A549 (cell line): ENCODE data around the gene DAW1. TPM values are rescaled to one million over a fixed set of nuclear protein-coding genes. Genes with fewer than 3 reads are reported as not detected.

Experiments used
- ATAC-seq, 2 experiments: fragments of 200-7000 bp in 1 of 2; fragments of >200 bp in 1 of 2; cut with Nextera tagmentation in 1 of 2; cut with Tn5 transposase in 1 of 2; 3 replicates each; pipeline versions ENCODE4 v1.8.0 to v1.9.1; 2018 to 2020; ENCODE audit warnings: mild to moderate bottlenecking in 1 of 2, moderate library complexity in 1 of 2
- CTCF ChIA-PET: fragments of 300-600 bp; sonication (Branson Sonifier 250); formaldehyde crosslinking; extraction: SDS; loops from one replicate; lab custom pipeline; 2021; ENCODE audit warnings: antibody characterized with exemption, inconsistent platforms; lab: Yijun Ruan, JAX
- POLR2A ChIA-PET: fragments of 350-600 bp; formaldehyde crosslinking; extraction: SDS; loops from one replicate; lab custom pipeline; 2021; ENCODE audit warnings: antibody characterized with exemption, inconsistent platforms; lab: Yijun Ruan, JAX
- DNase-seq, 2 experiments: peaks; one replicate each; pipeline versions ENCODE4 v3.0.0 to v3.0.0-alpha.2; 2011 to 2016; ENCODE audit warnings: low read depth in 1 of 2, low spot score in 1 of 2
- FAIRE-seq: peaks from 2 replicates; lab custom pipeline; 2011; peaks lifted over from hg19 to GRCh38; lab: Jason Lieb, UNC
- H3K27ac ChIP-seq, 2 experiments: fragments of >200 bp; sonication (Bioruptor Twin); formaldehyde crosslinking; 3 replicates each; pipeline ENCODE4 v1.5.1; 2016 to 2017
- H3K4me1 ChIP-seq: fragments of >200 bp; sonication (Bioruptor Twin); formaldehyde crosslinking; 3 replicates; pipeline ENCODE4 v1.6.1; 2016
- H3K4me2 ChIP-seq: fragments of >200 bp; sonication (Bioruptor Twin); formaldehyde crosslinking; 3 replicates; pipeline ENCODE4 v1.6.1; 2016
- H3K4me3 ChIP-seq: fragments of >200 bp; sonication (Bioruptor Twin); formaldehyde crosslinking; 3 replicates; pipeline ENCODE4 v1.5.1; 2016
- H3K9me3 ChIP-seq: fragments of >200 bp; sonication (Bioruptor Twin); formaldehyde crosslinking; 3 replicates; pipeline ENCODE4 v1.6.1; 2016
- BCL3 ChIP-seq: fragments of >200 bp; sonication (Bioruptor Twin); formaldehyde crosslinking; IDR thresholded peaks from 3 replicates; pipeline ENCODE4 v1.6.1; 2016
- BHLHE40 ChIP-seq: IDR thresholded peaks from 2 replicates; pipeline ENCODE4 v1.6.1; 2012; ENCODE audit warnings: low read depth, low read length, inconsistent platforms
- CHD2 ChIP-seq: fragments of 150-350 bp; IDR thresholded peaks from 2 replicates; pipeline ENCODE4 v1.6.1; 2014; ENCODE audit warnings: low read length; ENCODE audit not compliant: partially characterized antibody
- CHD4 ChIP-seq: fragments of 200-600 bp; sonication (generic); IDR thresholded peaks from 2 replicates; pipeline ENCODE4 v1.6.1; 2016; ENCODE audit warnings: antibody characterized with exemption, mild to moderate bottlenecking, borderline replicate concordance
- CTCF ChIP-seq: fragments of >200 bp; sonication (Bioruptor Twin); formaldehyde crosslinking; IDR thresholded peaks from 3 replicates; pipeline ENCODE4 v1.5.1; 2016
- FOSB ChIP-seq: fragments of 250-450 bp; sonication (Bioruptor Pico); IDR thresholded peaks from 2 replicates; pipeline ENCODE4 v1.5.0; 2020; ENCODE audit warnings: mild to moderate bottlenecking, moderate library complexity
- FOSL2 ChIP-seq, 2 experiments: fragments of 450-650 bp in 1 of 2; fragments of >200 bp in 1 of 2; sonication (Bioruptor Twin) in 1 of 2; formaldehyde crosslinking; IDR thresholded peaks; 2 replicates each; pipeline versions ENCODE4 v1.5.0 to v1.6.1; 2016 to 2020; ENCODE audit warnings: mild to moderate bottlenecking in 1 of 2, moderate library complexity in 1 of 2
- HEYL ChIP-seq: fragments of 250-450 bp; sonication (Bioruptor Pico); IDR thresholded peaks from 2 replicates; pipeline ENCODE4 v1.8.0; 2021; ENCODE audit warnings: mild to moderate bottlenecking, moderate library complexity
- HMGXB4 ChIP-seq: fragments of 250-450 bp; sonication (Bioruptor Pico); IDR thresholded peaks from 2 replicates; pipeline ENCODE4 v1.5.0; 2021; ENCODE audit warnings: mild to moderate bottlenecking, moderate library complexity, borderline replicate concordance
- HOXB5 ChIP-seq: fragments of 250-450 bp; sonication (Bioruptor Pico); IDR thresholded peaks from 2 replicates; pipeline ENCODE4 v1.5.0; 2020; ENCODE audit warnings: mild to moderate bottlenecking, moderate library complexity
- JUN ChIP-seq, 2 experiments: fragments of >200 bp; sonication (Bioruptor Twin); formaldehyde crosslinking; IDR thresholded peaks; 2 replicates in 1 of 2; 3 replicates in 1 of 2; pipeline ENCODE4 v1.6.1; 2016 to 2017
- MAZ ChIP-seq: fragments of 150-350 bp; IDR thresholded peaks from 2 replicates; pipeline ENCODE4 v1.6.1; 2014; ENCODE audit warnings: antibody characterized with exemption, low read depth, low read length, borderline replicate concordance
- NPAS2 ChIP-seq: fragments of 250-450 bp; sonication (Bioruptor Pico); IDR thresholded peaks from 2 replicates; pipeline ENCODE4 v1.8.0; 2022; ENCODE audit warnings: mild to moderate bottlenecking, moderate library complexity, borderline replicate concordance
- PHF8 ChIP-seq: fragments of 200-600 bp; sonication (generic); IDR thresholded peaks from 2 replicates; pipeline ENCODE4 v1.6.1; 2016; ENCODE audit warnings: low read depth, mild to moderate bottlenecking, antibody characterized with exemption, moderate library complexity, borderline replicate concordance
- POLR2A ChIP-seq: IDR thresholded peaks from 2 replicates; pipeline ENCODE4 v1.6.1; 2012; ENCODE audit warnings: mild to moderate bottlenecking, low read length
- POLR2AphosphoS2 ChIP-seq: conservative IDR thresholded peaks from 2 replicates; pipeline ENCODE4 v1.6.1; 2012; ENCODE audit warnings: low read length, improper control_type of control experiment, inconsistent platforms
- RAD21 ChIP-seq, 2 experiments: fragments of >200 bp in 1 of 2; sonication (Bioruptor Twin) in 1 of 2; formaldehyde crosslinking in 1 of 2; IDR thresholded peaks in 1 of 2; conservative IDR thresholded peaks in 1 of 2; 2 replicates in 1 of 2; 3 replicates in 1 of 2; pipeline ENCODE4 v1.6.1; 2012 to 2018; ENCODE audit warnings: inconsistent platforms in 1 of 2
- RCOR1 ChIP-seq: fragments of 150-350 bp; IDR thresholded peaks from 2 replicates; pipeline ENCODE4 v1.6.1; 2014; ENCODE audit warnings: antibody characterized with exemption, low read length, low read depth
- RNF2 ChIP-seq: fragments of 200-600 bp; sonication (generic); IDR thresholded peaks from 2 replicates; pipeline ENCODE4 v1.6.1; 2016; ENCODE audit warnings: low read depth, mild to moderate bottlenecking, antibody characterized with exemption, moderate library complexity, borderline replicate concordance
- SMC3 ChIP-seq: fragments of >200 bp; sonication (Bioruptor Twin); formaldehyde crosslinking; IDR thresholded peaks from 3 replicates; pipeline ENCODE4 v1.6.1; 2018; ENCODE audit warnings: inconsistent platforms
- TFCP2L1 ChIP-seq: fragments of 250-450 bp; sonication (Bioruptor Pico); IDR thresholded peaks from 2 replicates; pipeline ENCODE4 v1.5.0; 2021; ENCODE audit warnings: mild to moderate bottlenecking
- ZC3H11A ChIP-seq: fragments of 450-650 bp; IDR thresholded peaks from 2 replicates; pipeline ENCODE4 v1.6.1; 2014; ENCODE audit warnings: antibody characterized with exemption, mild to moderate bottlenecking
- WGBS: methylation state at CpG from one replicate; pipeline ENCODE4 v1.1.6; 2017; ENCODE audit errors: missing lambda C conversion rate; 5-methylcytosine and 5-hydroxymethylcytosine counted together
- polyA plus RNA-seq, 4 experiments: library from polyadenylated mRNA; depleted of rRNA in 3 of 4; stranded (reverse); fragments of >200 nt; fragmentation: RNase III in 1 of 4; extraction: RNeasy Plus Mini Kit Qiagen cat#74134 plus additional on column Dnase treatment in 1 of 4; gene quantifications; 2 replicates in 3 of 4; 3 replicates in 1 of 4; pipeline ENCODE4 v1.2.3, GENCODE V29; 2011 to 2017

Gene DAW1
- polyA plus RNA-seq, 2 of the 4 experiments (the other 2 are of a cell fraction): 1.1 to 2.7 TPM

- ChIA-PET CTCF (interaction anchor here (2.0 kb wide), 1 partner anchor 22 kb away, joined by 7 read pairs; no protein-coding TSS in a partner anchor), POLR2A (no interaction called here)
- no peak overlapping the region for H3K4me2 ChIP-seq
- H3K4me1 ChIP-seq: peaks cover 28% of the 10 kb centered on the region
- H3K4me3 ChIP-seq: no peak overlapping the region
- DNase-seq: peak; percentile 48 to 79
- H3K27ac ChIP-seq: peak overlapping the region; percentile 36 to 74; a peak in 4 of 6 replicates
- ATAC-seq: peak; percentile 62 to 86; a peak in 3 of 6 replicates
- no peak for FAIRE-seq
- peaks cover 2% of the 10 kb centered on the region; the same call in 1 of the 3 replicates for H3K9me3 ChIP-seq
- 21% methylated on average over 4 of the region's 6 CpGs for WGBS
- TF ChIP-seq ZC3H11A: no peak
- peak; percentile 42; the same call in 2 of the 3 replicates for TF ChIP-seq SMC3
- TF ChIP-seq BHLHE40: no peak
- no peak for TF ChIP-seq RNF2
- peak; percentile 38 for TF ChIP-seq CTCF
- TF ChIP-seq CHD4: no peak
- TF ChIP-seq RAD21 (conservative IDR thresholded peaks at IDR 0.05 in 1 of 2, IDR thresholded peaks at IDR 0.05 in 1 of 2): peak; percentile 29 to 67; a peak in 3 of 5 replicates
- no peak for TF ChIP-seq BCL3
Observed at GRCh38 chr2:227884511-227884947, 13.1 kb downstream of the DAW1 start.

GRCh38 chr2:227886149-227886548 is 14.7 kb downstream of the DAW1 start:
- H3K27ac ChIP-seq: peak overlapping the region in 1 of 2 experiments; percentile 56; a peak in 4 of 6 replicates
- WGBS: 88% methylated on average over 4 of the region's 4 CpGs
- ATAC-seq (no peak), DNase-seq (no peak), FAIRE-seq (no peak)
- H3K4me3 ChIP-seq: no peak overlapping the region
- ChIA-PET CTCF (interaction anchor here (1.0 to 2.0 kb wide), 3 partner anchors 13 to 1830 kb away, joined by 3 to 7 read pairs (median 3); no protein-coding TSS in a partner anchor), POLR2A (no interaction called here)
- TF ChIP-seq POLR2AphosphoS2 (no peak), HEYL (CRISPR knock-in tag) (no peak), POLR2A (no peak), JUN (IDR thresholded peaks at IDR 0.05) (no peak), BCL3 (no peak), TFCP2L1 (no peak), RCOR1 (no peak), BHLHE40 (no peak), HOXB5 (CRISPR knock-in tag) (no peak), NPAS2 (CRISPR knock-in tag) (no peak), PHF8 (no peak), FOSL2 (IDR thresholded peaks at IDR 0.05) (no peak), FOSL2 (CRISPR knock-in tag; IDR thresholded peaks at IDR 0.05) (no peak), CHD2 (no peak), FOSB (CRISPR knock-in tag) (no peak), MAZ (no peak), HMGXB4 (CRISPR knock-in tag) (no peak)
- H3K4me2 ChIP-seq: no peak overlapping the region
- peaks cover 16% of the 10 kb centered on the region for H3K4me1 ChIP-seq
- H3K9me3 ChIP-seq: peaks cover 2% of the 10 kb centered on the region; the same call in 1 of the 3 replicates
